ENCODE data around the gene DNAJC27.

- TF ChIP-seq CTCF (IDR thresholded peaks at IDR 0.05): no peak
- TF ChIP-seq POLR2A (IDR thresholded peaks at IDR 0.05): no peak
Observed at GRCh38 chr2:24955232-24955631, 16.5 kb downstream of the DNAJC27 start.
